Upper lobe of left lung (tissue), 6 donors: ENCODE measurements around the gene SPATA13. TPM values are rescaled to one million over a fixed set of nuclear protein-coding genes. Genes with fewer than 3 reads are reported as not detected.

Experiments used
- ATAC-seq, 2 donors: fragments of 200-7000 bp; cut with Tn5 transposase; one replicate each; pipeline ENCODE4 v1.9.1; 2022; ENCODE audit warnings: mild to moderate bottlenecking in 2 of 2, moderate library complexity in 2 of 2; ENCODE audit not compliant: low FRiP score in 2 of 2
- DNase-seq, 2 donors: peaks; one replicate each; pipeline ENCODE4 v3.0.0-alpha.2; 2019 to 2020
- H3K27ac ChIP-seq, 4 donors: fragments of 200-600 bp; sonication (generic); one replicate each; pipeline ENCODE4 v1.5.1; 2016 to 2019
- H3K27me3 ChIP-seq, 4 donors: fragments of 200-600 bp; sonication (generic); one replicate each; pipeline ENCODE4 v1.5.1; 2017 to 2019
- H3K36me3 ChIP-seq, 4 donors: fragments of 200-600 bp; sonication (generic); one replicate each; pipeline ENCODE4 v1.5.1; 2016 to 2019
- H3K4me1 ChIP-seq, 4 donors: fragments of 200-600 bp; sonication (generic); one replicate each; pipeline ENCODE4 v1.5.1; 2018 to 2019
- H3K4me3 ChIP-seq, 4 donors: fragments of 200-600 bp; sonication (generic); one replicate each; pipeline ENCODE4 v1.5.1; 2017 to 2019; ENCODE audit warnings: mild to moderate bottlenecking in 2 of 4, moderate library complexity in 1 of 4
- H3K9me3 ChIP-seq, 4 donors: fragments of 200-600 bp; sonication (generic); one replicate each; pipeline ENCODE4 v1.5.1; 2018 to 2019
- CTCF ChIP-seq, 6 experiments: fragments of 450-650 bp in 4 of 6; fragments of 200-600 bp in 2 of 6; sonication (generic) in 2 of 6; IDR thresholded peaks; one replicate each; pipeline ENCODE4 v1.5.1; 2016 to 2019; ENCODE audit warnings: antibody characterized with exemption in 6 of 6
- EP300 ChIP-seq, 4 donors: sonication (generic); formaldehyde crosslinking; IDR thresholded peaks; one replicate each; pipeline ENCODE4 v1.5.1; 2017; ENCODE audit warnings: antibody characterized with exemption in 4 of 4, control low read depth in 2 of 4
- POLR2A ChIP-seq, 4 donors: fragments of 450-650 bp; IDR thresholded peaks; one replicate each; pipeline ENCODE4 v1.5.1; 2016 to 2017; ENCODE audit warnings: antibody characterized with exemption in 4 of 4, mild to moderate bottlenecking in 2 of 4
- POLR2AphosphoS5 ChIP-seq, 2 donors: sonication (generic); formaldehyde crosslinking; IDR thresholded peaks; one replicate each; pipeline ENCODE4 v1.5.1; 2017; ENCODE audit warnings: antibody characterized with exemption in 2 of 2
- WGBS, 2 donors: methylation state at CpG; one replicate each; pipeline ENCODE4 v1.1.5; 2017 to 2018; 5-methylcytosine and 5-hydroxymethylcytosine counted together
- total RNA-seq, 6 donors: library from RNA; depleted of rRNA in 4 of 6; stranded (reverse); fragments of >200 nt in 4 of 6; gene quantifications; one replicate each; pipeline versions ENCODE4 v1.1.0 to v1.2.1, GENCODE V29; 2016 to 2021
- donor health status: DM: no; HTN: no; CAD: no; lungs with moderate emphysema.
- donor health status: DM: no; HTN: yes; CAD: no; lungs with severe emphysema.

The SPATA13 gene
- total RNA-seq, 6 donors from 2014 or later, result 31.2 to 77.5 (median 49.2) TPM

GRCh38 chr13:24127116-24127631, 33.3 kb upstream of the SPATA13 start:
- Histone ChIP-seq H3K36me3 (no peaks in the 10 kb centered on the region), H3K4me3 (no peak overlapping the region), H3K27ac (no peak overlapping the region), H3K4me1 (peaks cover 0 to 5% (median 2%) of the 10 kb centered on the region in 4 donors), H3K9me3 (peaks cover 0 to 6% (median 3%) of the 10 kb centered on the region in 4 donors), H3K27me3 (no peaks in the 10 kb centered on the region)
- no peak for TF ChIP-seq POLR2A (IDR thresholded peaks at IDR 0.05)
- no peak for TF ChIP-seq CTCF (IDR thresholded peaks at IDR 0.05)
- TF ChIP-seq POLR2AphosphoS5 (IDR thresholded peaks at IDR 0.05), result no peak
- no peak for TF ChIP-seq EP300 (IDR thresholded peaks at IDR 0.05)
- whole genome bisulfite sequencing, 2 donors, result 60 to 71% methylated on average over 2 of the region's 2 CpGs
- ATAC-seq (peak in 1 of 2 donors; percentile 20), DNase-seq (no peak)

GRCh38 chr13:24128112-24128511, 32.4 kb upstream of the SPATA13 start:
- Histone ChIP-seq H3K36me3 (no peaks in the 10 kb centered on the region), H3K27me3 (no peaks in the 10 kb centered on the region), H3K4me3 (no peak overlapping the region), H3K9me3 (peaks cover 0 to 6% (median 3%) of the 10 kb centered on the region in 4 donors), H3K27ac (no peak overlapping the region), H3K4me1 (peaks cover 0 to 5% (median 2%) of the 10 kb centered on the region in 4 donors)
- WGBS, 2 donors, result 86 to 87% methylated on average over 5 of the region's 5 CpGs
- DNase-seq (no peak), ATAC-seq (no peak)
- TF ChIP-seq CTCF (IDR thresholded peaks at IDR 0.05), result no peak
- TF ChIP-seq EP300 (IDR thresholded peaks at IDR 0.05), result no peak
- TF ChIP-seq POLR2AphosphoS5 (IDR thresholded peaks at IDR 0.05), result no peak
- no peak for TF ChIP-seq POLR2A (IDR thresholded peaks at IDR 0.05)

- H3K27me3 ChIP-seq, result no peaks in the 10 kb centered on the region
- TF ChIP-seq POLR2AphosphoS5 (IDR thresholded peaks at IDR 0.05) (no peak), CTCF (IDR thresholded peaks at IDR 0.05) (no peak), EP300 (IDR thresholded peaks at IDR 0.05) (no peak), POLR2A (IDR thresholded peaks at IDR 0.05) (no peak)
- DNase-seq (no peak), ATAC-seq (no peak)
- H3K36me3 ChIP-seq, result no peaks in the 10 kb centered on the region
- no peak overlapping the region for H3K27ac ChIP-seq
- H3K9me3 ChIP-seq, result peaks cover 0 to 6% (median 3%) of the 10 kb centered on the region in 4 donors
- 90 to 94% methylated on average over 5 of the region's 5 CpGs for WGBS, 2 donors
- peaks cover 0 to 5% (median 2%) of the 10 kb centered on the region in 4 donors for H3K4me1 ChIP-seq
- no peak overlapping the region for H3K4me3 ChIP-seq
These were observed 31.6 kb upstream of the SPATA13 start for GRCh38 chr13:24128962-24129361.

GRCh38 chr13:24129914-24130774, 30.4 kb upstream of the SPATA13 start:
- peaks cover 0 to 6% (median 3%) of the 10 kb centered on the region in 4 donors for H3K9me3 ChIP-seq
- H3K4me1 ChIP-seq, result peaks cover 0 to 5% (median 2%) of the 10 kb centered on the region in 4 donors
- H3K27me3 ChIP-seq, result no peaks in the 10 kb centered on the region
- DNase-seq, result no peak
- no peak for ATAC-seq
- 57 to 66% methylated on average over 11 to 12 of the region's 12 CpGs for WGBS, 2 donors
- H3K4me3 ChIP-seq, result no peak overlapping the region
- H3K36me3 ChIP-seq, result no peaks in the 10 kb centered on the region
- no peak for TF ChIP-seq POLR2AphosphoS5 (IDR thresholded peaks at IDR 0.05)
- no peak for TF ChIP-seq EP300 (IDR thresholded peaks at IDR 0.05)
- no peak for TF ChIP-seq CTCF (IDR thresholded peaks at IDR 0.05)
- TF ChIP-seq POLR2A (IDR thresholded peaks at IDR 0.05), result no peak
- no peak overlapping the region for H3K27ac ChIP-seq
